Posterior cingulate gyrus (tissue), 11 donors: Measurements from ENCODE around the gene CAMTA2.

Experiments
- DNase-seq, 10 donors: peaks; one replicate each; pipeline versions ENCODE4 v3.0.0 to v3.0.0-alpha.2; 2020 to 2021; ENCODE audit warnings: mixed read lengths in 3 of 10
- intact Hi-C: fragments of 100-400 bp; cut with DNase I; formaldehyde crosslinking; loops from one replicate; pipeline ENCODE4 v1.15.1; 2023

The CAMTA2 gene

GRCh38 chr17:4972322-4972721 lies 15.2 kb downstream of the CAMTA2 start:
- peak in 1 of 10 donors; percentile 50 for DNase-seq
- intact Hi-C loops, result no loop called here

GRCh38 chr17:4971826-4972225 lies 15.6 kb downstream of the CAMTA2 start:
- intact Hi-C loops, result no loop called here
- DNase-seq, result peak in 1 of 10 donors; percentile 71

- intact Hi-C loops, result no loop called here
- peak in 1 of 10 donors; percentile 49 for DNase-seq
These were observed 17.2 kb downstream of the CAMTA2 start for GRCh38 chr17:4970273-4970672.

GRCh38 chr17:4969551-4970173 lies 17.8 kb downstream of the CAMTA2 start:
- peak in 1 of 10 donors; percentile 52 for DNase-seq
- intact Hi-C loops, result loop anchor here (10.0 kb wide), 1 partner anchor 65 kb away; the partner anchor contains the start of gene CHRNE

- intact Hi-C loops, result loop anchor here (10.0 kb wide), 1 partner anchor 64 kb away; the partner anchor contains the start of gene CHRNE
- peak in 2 of 10 donors; percentile 81 to 88 for DNase-seq
These were observed 18.4 kb downstream of the CAMTA2 start for GRCh38 chr17:4969047-4969550.

GRCh38 chr17:4968486-4969046 lies 18.9 kb downstream of the CAMTA2 start:
- intact Hi-C loops, result loop anchor here (10.0 kb wide), 1 partner anchor 64 kb away; the partner anchor contains the start of gene CHRNE
- DNase-seq, result peak in 3 of 10 donors; percentile 29 to 77 (median 68)

GRCh38 chr17:4967539-4968485 lies 19.7 kb downstream of the CAMTA2 start, which contains the start of gene SPAG7:
Gene SPAG7, minus strand, starts transcription at chr17:4967817. Its CDS starts 13 bp downstream, at chr17:4967804.
- peak; percentile 91 to 99 (median 94) for DNase-seq
- intact Hi-C loops, result loop anchor here (1.0 to 10.0 kb wide), 4 partner anchors 20 to 63 kb away; partner anchors contain the start of genes CHRNE, INCA1, KIF1C and PFN1

GRCh38 chr17:4966844-4967538 lies 20.5 kb downstream of the CAMTA2 start:
- intact Hi-C loops, result loop anchor here (1.0 to 10.0 kb wide), 4 partner anchors 19 to 62 kb away; partner anchors contain the start of genes CHRNE, INCA1, KIF1C and PFN1
- DNase-seq, result peak; percentile 96 to 100 (median 99)

- intact Hi-C loops, result loop anchor here (10.0 kb wide), 1 partner anchor 61 kb away; the partner anchor contains the start of gene CHRNE
- DNase-seq, result peak in 2 of 10 donors; percentile 51 to 60
These were observed 22.0 kb downstream of the CAMTA2 start for GRCh38 chr17:4965311-4965986.

- intact Hi-C loops, result loop anchor here (10.0 kb wide), 1 partner anchor 56 kb away; the partner anchor contains the start of gene CHRNE
These were observed 27.1 kb downstream of the CAMTA2 start for GRCh38 chr17:4960279-4960922.

GRCh38 chr17:4959261-4959965 lies 28.1 kb downstream of the CAMTA2 start:
- DNase-seq, result peak in 1 of 10 donors; percentile 39
- intact Hi-C loops, result no loop called here

More at GRCh38 chr17:4960279-4960922, 27.1 kb downstream of the CAMTA2 start:
- peak in 1 of 10 donors; percentile 9 for DNase-seq

- intact Hi-C loops, result no loop called here
- no peak for DNase-seq
These were observed 29.4 kb downstream of the CAMTA2 start for GRCh38 chr17:4958102-4958501.

GRCh38 chr17:4956493-4957061 lies 30.9 kb downstream of the CAMTA2 start:
- peak in 2 of 10 donors; percentile 51 to 58 for DNase-seq
- intact Hi-C loops, result no loop called here

GRCh38 chr17:4955091-4955490 lies 32.4 kb downstream of the CAMTA2 start:
- intact Hi-C loops, result no loop called here
- peak in 2 of 10 donors; percentile 55 to 66 for DNase-seq

- peak in 2 of 10 donors; percentile 45 to 77 for DNase-seq
- intact Hi-C loops, result no loop called here
These were observed 34.0 kb downstream of the CAMTA2 start for GRCh38 chr17:4953451-4953961.

GRCh38 chr17:4951486-4951885 lies 36.0 kb downstream of the CAMTA2 start:
- DNase-seq, result peak in 1 of 10 donors; percentile 28
- intact Hi-C loops, result no loop called here

- DNase-seq, result peak in 1 of 10 donors; percentile 63
- intact Hi-C loops, result no loop called here
These were observed 36.7 kb downstream of the CAMTA2 start, which contains the start of gene ENO3 for GRCh38 chr17:4950746-4951204. Gene ENO3, plus strand, starts transcription at chr17:4951119. Its CDS starts 711 bp downstream, at chr17:4951830.
